ENCODE data around the gene NDUFA7. TPM values are rescaled to one million over a fixed set of nuclear protein-coding genes. Genes with fewer than 3 reads are reported as not detected.
"Not testable (repeated sequence)": the region's sequence is repeated elsewhere in the genome, so short reads cannot be mapped to it uniquely, and the experiment has no call there.

NDUFA7 gene
- polyA plus RNA-seq, 3 donors, result 49.9 to 153 (median 133) TPM

GRCh38 chr19:8276508-8276907 lies 44.7 kb downstream of the NDUFA7 start:
- H3K4me2 ChIP-seq (replicated peaks; ENCODE audit: extremely low read depth, low read length, poor library complexity, severe bottlenecking); H3K9me3 Mint-ChIP-seq; H3K79me2 ChIP-seq (ENCODE audit: insufficient read depth, low read length); H3K36me3 Mint-ChIP-seq; H3K27me3 ChIP-seq (ENCODE audit: control insufficient read depth in 2 of 2, insufficient read depth in 2 of 2, low read length in 2 of 2); H3K27ac Mint-ChIP-seq; H3K9ac ChIP-seq (ENCODE audit: insufficient read depth, low read length, poor library complexity, severe bottlenecking); H3K27ac ChIP-seq (ENCODE audit: low read depth in 1 of 2, low read length in 2 of 2); DNase-seq; H3K4me1 ChIP-seq (ENCODE audit: control insufficient read depth in 1 of 2, insufficient read depth in 2 of 2, low read length in 2 of 2); H4K20me1 ChIP-seq (ENCODE audit: insufficient read depth, low read length); H3K4me1 Mint-ChIP-seq; H3K4me3 ChIP-seq (replicated peaks in 1 of 3; ENCODE audit: low read depth in 2 of 3, low read length in 3 of 3); H3K9me3 ChIP-seq (replicated peaks in 1 of 2; ENCODE audit: control insufficient read depth in 1 of 2, insufficient read depth in 1 of 2, low read length in 2 of 2); H3K27me3 Mint-ChIP-seq (ENCODE audit: low read depth in 3 of 3); H3K36me3 ChIP-seq (replicated peaks in 1 of 2; ENCODE audit: control insufficient read depth in 1 of 2, insufficient read depth in 2 of 2, low read length in 2 of 2); H3K4me3 Mint-ChIP-seq; H2AFZ ChIP-seq (ENCODE audit: insufficient read depth, low read depth, low read length, poor library complexity, severe bottlenecking); intact Hi-C loops (cut with micrococcal nuclease): not testable (repeated sequence)
- WGBS (ENCODE audit: insufficient coverage), result no CpG with 5 or more reads among the region's 9 CpGs

GRCh38 chr19:8269724-8270123 lies 51.5 kb downstream of the NDUFA7 start:
- Histone ChIP-seq H3K27ac (ENCODE audit: low read depth in 1 of 2, low read length in 2 of 2) (no peak overlapping the region), H2AFZ (ENCODE audit: insufficient read depth, low read depth, low read length, poor library complexity, severe bottlenecking) (peak overlapping the region; percentile 82), H3K4me2 (replicated peaks; ENCODE audit: extremely low read depth, low read length, poor library complexity, severe bottlenecking) (peak overlapping the region; percentile 73), H4K20me1 (ENCODE audit: insufficient read depth, low read length) (no peaks in the 10 kb centered on the region), H3K79me2 (ENCODE audit: insufficient read depth, low read length) (no peaks in the 10 kb centered on the region), H3K36me3 (replicated peaks in 1 of 2; ENCODE audit: control insufficient read depth in 1 of 2, insufficient read depth in 2 of 2, low read length in 2 of 2) (no peaks in the 10 kb centered on the region), H3K9me3 (replicated peaks in 1 of 2; ENCODE audit: control insufficient read depth in 1 of 2, insufficient read depth in 1 of 2, low read length in 2 of 2) (no peaks in the 10 kb centered on the region), H3K27me3 (ENCODE audit: control insufficient read depth in 2 of 2, insufficient read depth in 2 of 2, low read length in 2 of 2) (peaks cover 0 to 6% of the 10 kb centered on the region in 2 donors), H3K4me1 (ENCODE audit: control insufficient read depth in 1 of 2, insufficient read depth in 2 of 2, low read length in 2 of 2) (peaks cover 4 to 6% of the 10 kb centered on the region in 2 donors), H3K4me3 (replicated peaks in 1 of 3; ENCODE audit: low read depth in 2 of 3, low read length in 3 of 3) (no peak overlapping the region), H3K9ac (ENCODE audit: insufficient read depth, low read length, poor library complexity, severe bottlenecking) (no peak overlapping the region)
- DNase-seq, result no peak
- intact Hi-C loops (cut with micrococcal nuclease), result loop anchor here in 1 of 2 donors (5.0 kb wide), 1 partner anchor 53 kb away; the partner anchor contains the start of genes NDUFA7 and RPS28
- Mint-ChIP-seq H3K4me1 (peaks cover 9% of the 10 kb centered on the region), H3K9me3 (no peaks in the 10 kb centered on the region), H3K27me3 (ENCODE audit: low read depth in 3 of 3) (peaks cover 16 to 38% (median 30%) of the 10 kb centered on the region in 3 donors), H3K27ac (peak overlapping the region in 1 of 7 donors; percentile 61), H3K4me3 (peak overlapping the region; percentile 90 to 95), H3K36me3 (no peaks in the 10 kb centered on the region)
- 100% methylated on average over 1 of the region's 3 CpGs for WGBS (ENCODE audit: insufficient coverage)
- TF ChIP-seq, protein P1, sequence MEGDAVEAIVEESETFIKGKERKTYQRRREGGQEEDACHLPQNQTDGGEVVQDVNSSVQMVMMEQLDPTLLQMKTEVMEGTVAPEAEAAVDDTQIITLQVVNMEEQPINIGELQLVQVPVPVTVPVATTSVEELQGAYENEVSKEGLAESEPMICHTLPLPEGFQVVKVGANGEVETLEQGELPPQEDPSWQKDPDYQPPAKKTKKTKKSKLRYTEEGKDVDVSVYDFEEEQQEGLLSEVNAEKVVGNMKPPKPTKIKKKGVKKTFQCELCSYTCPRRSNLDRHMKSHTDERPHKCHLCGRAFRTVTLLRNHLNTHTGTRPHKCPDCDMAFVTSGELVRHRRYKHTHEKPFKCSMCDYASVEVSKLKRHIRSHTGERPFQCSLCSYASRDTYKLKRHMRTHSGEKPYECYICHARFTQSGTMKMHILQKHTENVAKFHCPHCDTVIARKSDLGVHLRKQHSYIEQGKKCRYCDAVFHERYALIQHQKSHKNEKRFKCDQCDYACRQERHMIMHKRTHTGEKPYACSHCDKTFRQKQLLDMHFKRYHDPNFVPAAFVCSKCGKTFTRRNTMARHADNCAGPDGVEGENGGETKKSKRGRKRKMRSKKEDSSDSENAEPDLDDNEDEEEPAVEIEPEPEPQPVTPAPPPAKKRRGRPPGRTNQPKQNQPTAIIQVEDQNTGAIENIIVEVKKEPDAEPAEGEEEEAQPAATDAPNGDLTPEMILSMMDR (IDR thresholded peaks at IDR 0.05), result no peak

Data from CD14-positive monocyte (primary cell).